ENCODE measurements around the gene ODF2. TPM values are rescaled to one million over a fixed set of nuclear protein-coding genes. Genes with fewer than 3 reads are reported as not detected.
A peak's percentile ranks its signal among the peaks of the same experiment; 100 is the strongest.

Gene ODF2
- total and polyA plus RNA-seq, 2 of the 13 experiments (the other 11 are each of a cell fraction or from before 2014, with no cell fraction given) = 9.8 to 31.3 TPM

DNA sequence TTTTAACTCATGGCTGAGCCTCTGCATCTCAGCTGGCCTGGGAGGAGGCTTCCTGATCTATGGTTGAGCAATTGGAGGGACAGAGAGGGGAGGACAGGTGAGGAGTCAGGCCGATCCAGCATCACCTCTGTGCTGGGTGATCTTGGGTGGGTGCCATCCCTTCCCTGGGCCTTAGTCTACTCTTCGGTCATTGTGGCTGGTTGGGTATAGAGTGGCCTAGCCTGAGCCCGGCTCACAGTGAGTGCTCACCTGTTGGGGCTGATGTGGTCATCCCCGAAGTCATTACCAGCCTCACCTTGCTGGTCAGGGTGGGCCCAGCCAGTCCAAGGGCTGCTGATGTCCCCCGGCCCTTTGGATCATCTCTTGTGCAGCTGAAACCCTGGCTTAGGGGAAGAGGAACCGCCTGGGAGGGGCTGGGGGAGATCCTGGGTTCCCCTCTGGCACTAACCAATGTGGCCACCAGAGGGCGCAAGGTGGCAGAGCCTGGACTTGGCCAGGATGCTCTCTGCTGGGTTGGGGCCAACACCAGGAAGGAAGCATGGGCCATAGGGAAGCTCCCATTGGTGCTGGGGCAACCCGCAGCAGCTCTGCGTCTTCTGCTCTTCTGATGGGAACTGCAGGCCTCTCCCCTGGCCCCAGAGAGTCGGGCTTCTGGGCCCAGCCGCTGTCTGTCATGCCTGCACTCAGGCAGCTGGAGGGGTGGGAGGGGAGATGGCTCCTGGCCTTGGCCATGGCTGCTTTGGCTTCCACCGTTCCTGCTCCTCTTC is 17.3 kb upstream of the ODF2 start:
- peak; percentile 96 for ATAC-seq
- Histone ChIP-seq H3K9ac (ENCODE audit: insufficient read depth, low read depth, low read length) (no peak overlapping the region), H4K20me1 (ENCODE audit: insufficient read depth, low read length) (no peaks in the 10 kb centered on the region), H3K4me1 (ENCODE audit: insufficient read depth, low read length) (peaks cover 9% of the 10 kb centered on the region; the same call in 1 of the 2 replicates), H3K27ac (ENCODE audit: extremely low read length, insufficient read depth, low read length) (no peak overlapping the region), H2AFZ (ENCODE audit: low read length) (no peak overlapping the region), H3K9me3 (ENCODE audit: low read length) (no peaks in the 10 kb centered on the region), H3K79me2 (ENCODE audit: insufficient read depth, low read length) (no peaks in the 10 kb centered on the region), H3K4me2 (ENCODE audit: low read depth, low read length) (peak overlapping the region; percentile 64), H3K36me3 (replicated peaks in 1 of 2; ENCODE audit: control insufficient read depth in 1 of 2, insufficient read depth in 2 of 2, low read length in 2 of 2) (no peaks in the 10 kb centered on the region), H3K4me3 (replicated peaks in 1 of 3; ENCODE audit: insufficient read depth in 1 of 3, low read depth in 2 of 3, low read length in 3 of 3) (peak overlapping the region in 1 of 3 experiments; percentile 45; a peak in 1 of 6 replicates), H3K27me3 (ENCODE audit: control insufficient read depth in 1 of 2, insufficient read depth in 2 of 2, low read length in 2 of 2) (peaks cover 0 to 6% of the 10 kb centered on the region in 2 experiments; a peak in 2 of 5 replicates)
- peak; percentile 64 for FAIRE-seq
- intact Hi-C loops (cut with micrococcal nuclease; ENCODE audit: unreplicated experiment) = loop anchor here (2.0 to 5.0 kb wide), 2 partner anchors 18 to 119 kb away; partner anchors contain the start of gene CERCAM
- ChIA-PET POLR2A (interaction anchor here (0.6 to 1.2 kb wide), 3 partner anchors 17 to 198 kb away, joined by 3 to 4 read pairs (median 3); no protein-coding TSS in a partner anchor), CTCF (ENCODE audit: low intra/inter-chr PET ratio, low total read pairs) (interaction anchor here (1.2 kb wide), 1 partner anchor 197 kb away, joined by 3 read pairs; no protein-coding TSS in a partner anchor)
- no TSS peak for BruUV-seq (replicated peaks)
- 0% methylated on average over 1 of the region's 12 CpGs for WGBS (ENCODE audit: low lambda C conversion rate)
- in situ Hi-C loops (cut with HindIII; ENCODE audit: extremely low pct_ligation_motif_present, low pct_unique_long_range_greater_than_20kb) = no loop called here
- DNase-seq (ENCODE audit: low spot score) = peak; percentile 68
- TF ChIP-seq ZNF468 (CRISPR knock-in tag; IDR thresholded peaks at IDR 0.05) (no peak), HDAC6 (IDR thresholded peaks at IDR 0.05; ENCODE audit: low read depth, low read length) (no peak), NCOA5 (CRISPR knock-in tag; IDR thresholded peaks at IDR 0.05) (no peak), HOXA5 (CRISPR knock-in tag; IDR thresholded peaks at IDR 0.05) (no peak), ZNF274 (CRISPR knock-in tag; IDR thresholded peaks at IDR 0.05) (no peak), HCFC1 (IDR thresholded peaks at IDR 0.05; ENCODE audit: low read depth, low read length) (no peak), HOXA3 (CRISPR knock-in tag; IDR thresholded peaks at IDR 0.05) (peak; percentile 30; the same call in 1 of the 2 replicates), HNRNPL (IDR thresholded peaks at IDR 0.05; ENCODE audit: low read depth, low read length) (no peak)
- TF ChIP-seq, protein P1, sequence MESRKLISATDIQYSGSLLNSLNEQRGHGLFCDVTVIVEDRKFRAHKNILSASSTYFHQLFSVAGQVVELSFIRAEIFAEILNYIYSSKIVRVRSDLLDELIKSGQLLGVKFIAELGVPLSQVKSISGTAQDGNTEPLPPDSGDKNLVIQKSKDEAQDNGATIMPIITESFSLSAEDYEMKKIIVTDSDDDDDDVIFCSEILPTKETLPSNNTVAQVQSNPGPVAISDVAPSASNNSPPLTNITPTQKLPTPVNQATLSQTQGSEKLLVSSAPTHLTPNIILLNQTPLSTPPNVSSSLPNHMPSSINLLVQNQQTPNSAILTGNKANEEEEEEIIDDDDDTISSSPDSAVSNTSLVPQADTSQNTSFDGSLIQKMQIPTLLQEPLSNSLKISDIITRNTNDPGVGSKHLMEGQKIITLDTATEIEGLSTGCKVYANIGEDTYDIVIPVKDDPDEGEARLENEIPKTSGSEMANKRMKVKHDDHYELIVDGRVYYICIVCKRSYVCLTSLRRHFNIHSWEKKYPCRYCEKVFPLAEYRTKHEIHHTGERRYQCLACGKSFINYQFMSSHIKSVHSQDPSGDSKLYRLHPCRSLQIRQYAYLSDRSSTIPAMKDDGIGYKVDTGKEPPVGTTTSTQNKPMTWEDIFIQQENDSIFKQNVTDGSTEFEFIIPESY (CRISPR knock-in tag; IDR thresholded peaks at IDR 0.05) = no peak
- TF ChIP-seq, protein P2, sequence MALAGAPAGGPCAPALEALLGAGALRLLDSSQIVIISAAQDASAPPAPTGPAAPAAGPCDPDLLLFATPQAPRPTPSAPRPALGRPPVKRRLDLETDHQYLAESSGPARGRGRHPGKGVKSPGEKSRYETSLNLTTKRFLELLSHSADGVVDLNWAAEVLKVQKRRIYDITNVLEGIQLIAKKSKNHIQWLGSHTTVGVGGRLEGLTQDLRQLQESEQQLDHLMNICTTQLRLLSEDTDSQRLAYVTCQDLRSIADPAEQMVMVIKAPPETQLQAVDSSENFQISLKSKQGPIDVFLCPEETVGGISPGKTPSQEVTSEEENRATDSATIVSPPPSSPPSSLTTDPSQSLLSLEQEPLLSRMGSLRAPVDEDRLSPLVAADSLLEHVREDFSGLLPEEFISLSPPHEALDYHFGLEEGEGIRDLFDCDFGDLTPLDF (CRISPR knock-in tag; IDR thresholded peaks at IDR 0.05) = no peak
- TF ChIP-seq, protein P3, sequence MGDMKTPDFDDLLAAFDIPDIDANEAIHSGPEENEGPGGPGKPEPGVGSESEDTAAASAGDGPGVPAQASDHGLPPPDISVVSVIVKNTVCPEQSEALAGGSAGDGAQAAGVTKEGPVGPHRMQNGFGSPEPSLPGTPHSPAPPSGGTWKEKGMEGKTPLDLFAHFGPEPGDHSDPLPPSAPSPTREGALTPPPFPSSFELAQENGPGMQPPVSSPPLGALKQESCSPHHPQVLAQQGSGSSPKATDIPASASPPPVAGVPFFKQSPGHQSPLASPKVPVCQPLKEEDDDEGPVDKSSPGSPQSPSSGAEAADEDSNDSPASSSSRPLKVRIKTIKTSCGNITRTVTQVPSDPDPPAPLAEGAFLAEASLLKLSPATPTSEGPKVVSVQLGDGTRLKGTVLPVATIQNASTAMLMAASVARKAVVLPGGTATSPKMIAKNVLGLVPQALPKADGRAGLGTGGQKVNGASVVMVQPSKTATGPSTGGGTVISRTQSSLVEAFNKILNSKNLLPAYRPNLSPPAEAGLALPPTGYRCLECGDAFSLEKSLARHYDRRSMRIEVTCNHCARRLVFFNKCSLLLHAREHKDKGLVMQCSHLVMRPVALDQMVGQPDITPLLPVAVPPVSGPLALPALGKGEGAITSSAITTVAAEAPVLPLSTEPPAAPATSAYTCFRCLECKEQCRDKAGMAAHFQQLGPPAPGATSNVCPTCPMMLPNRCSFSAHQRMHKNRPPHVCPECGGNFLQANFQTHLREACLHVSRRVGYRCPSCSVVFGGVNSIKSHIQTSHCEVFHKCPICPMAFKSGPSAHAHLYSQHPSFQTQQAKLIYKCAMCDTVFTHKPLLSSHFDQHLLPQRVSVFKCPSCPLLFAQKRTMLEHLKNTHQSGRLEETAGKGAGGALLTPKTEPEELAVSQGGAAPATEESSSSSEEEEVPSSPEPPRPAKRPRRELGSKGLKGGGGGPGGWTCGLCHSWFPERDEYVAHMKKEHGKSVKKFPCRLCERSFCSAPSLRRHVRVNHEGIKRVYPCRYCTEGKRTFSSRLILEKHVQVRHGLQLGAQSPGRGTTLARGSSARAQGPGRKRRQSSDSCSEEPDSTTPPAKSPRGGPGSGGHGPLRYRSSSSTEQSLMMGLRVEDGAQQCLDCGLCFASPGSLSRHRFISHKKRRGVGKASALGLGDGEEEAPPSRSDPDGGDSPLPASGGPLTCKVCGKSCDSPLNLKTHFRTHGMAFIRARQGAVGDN (CRISPR knock-in tag; IDR thresholded peaks at IDR 0.05) = peak; percentile 77
- TF ChIP-seq, protein P4, sequence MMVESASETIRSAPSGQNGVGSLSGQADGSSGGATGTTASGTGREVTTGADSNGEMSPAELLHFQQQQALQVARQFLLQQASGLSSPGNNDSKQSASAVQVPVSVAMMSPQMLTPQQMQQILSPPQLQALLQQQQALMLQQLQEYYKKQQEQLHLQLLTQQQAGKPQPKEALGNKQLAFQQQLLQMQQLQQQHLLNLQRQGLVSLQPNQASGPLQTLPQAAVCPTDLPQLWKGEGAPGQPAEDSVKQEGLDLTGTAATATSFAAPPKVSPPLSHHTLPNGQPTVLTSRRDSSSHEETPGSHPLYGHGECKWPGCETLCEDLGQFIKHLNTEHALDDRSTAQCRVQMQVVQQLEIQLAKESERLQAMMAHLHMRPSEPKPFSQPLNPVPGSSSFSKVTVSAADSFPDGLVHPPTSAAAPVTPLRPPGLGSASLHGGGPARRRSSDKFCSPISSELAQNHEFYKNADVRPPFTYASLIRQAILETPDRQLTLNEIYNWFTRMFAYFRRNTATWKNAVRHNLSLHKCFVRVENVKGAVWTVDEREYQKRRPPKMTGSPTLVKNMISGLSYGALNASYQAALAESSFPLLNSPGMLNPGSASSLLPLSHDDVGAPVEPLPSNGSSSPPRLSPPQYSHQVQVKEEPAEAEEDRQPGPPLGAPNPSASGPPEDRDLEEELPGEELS (CRISPR knock-in tag; IDR thresholded peaks at IDR 0.05) = no peak

Data from HepG2 (cell line).